Measurements from ENCODE around the gene DGCR2. TPM values are rescaled to one million over a fixed set of nuclear protein-coding genes. Genes with fewer than 3 reads are reported as not detected.

Gene DGCR2
- total RNA-seq, 1 donor from 2014 or later, result 20.6 TPM

GRCh38 chr22:19125474-19126308 is 3.5 kb upstream of the DGCR2 start:
- H3K36me3 ChIP-seq, result no peaks in the 10 kb centered on the region
- H3K4me1 ChIP-seq, result peaks cover 6% of the 10 kb centered on the region
- H3K27me3 ChIP-seq, result no peaks in the 10 kb centered on the region
- H3K27me3 Mint-ChIP-seq (ENCODE audit: insufficient read depth, low read depth), result peaks cover 8% of the 10 kb centered on the region
- H2AFZ ChIP-seq (replicated peaks), result no peak overlapping the region
- no peak for DNase-seq (ENCODE audit: low spot score)
- H3K4me3 Mint-ChIP-seq, result no peak overlapping the region
- peaks cover 13% of the 10 kb centered on the region for H3K4me1 Mint-ChIP-seq
- peaks cover 13% of the 10 kb centered on the region for H3F3A ChIP-seq (ENCODE audit: low read depth)
- no peaks in the 10 kb centered on the region for H3K9me3 ChIP-seq (ENCODE audit: low read depth)
- H4K20me1 ChIP-seq (ENCODE audit: low read depth), result peaks cover 11% of the 10 kb centered on the region
- no peak overlapping the region for H3K27ac Mint-ChIP-seq
- no peak overlapping the region for H3K4me2 ChIP-seq
- H3K79me2 ChIP-seq (ENCODE audit: low read depth), result peaks cover 14% of the 10 kb centered on the region
- no peak overlapping the region for H3K9ac ChIP-seq
- no peaks in the 10 kb centered on the region for H3K36me3 Mint-ChIP-seq
- TF ChIP-seq EZH2 (IDR thresholded peaks at IDR 0.05) (no peak), EZH2phosphoT487 (IDR thresholded peaks at IDR 0.05) (no peak), CTCF (IDR thresholded peaks at IDR 0.05) (no peak)
- H3K9me3 Mint-ChIP-seq, result no peaks in the 10 kb centered on the region
- no peak overlapping the region for H3K27ac ChIP-seq
- H3K4me3 ChIP-seq, result no peak overlapping the region

- Histone ChIP-seq H4K20me1 (ENCODE audit: low read depth) (peaks cover 17% of the 10 kb centered on the region), H3K4me2 (no peak overlapping the region), H3K79me2 (ENCODE audit: low read depth) (peaks cover 21% of the 10 kb centered on the region), H3F3A (ENCODE audit: low read depth) (peaks cover 13% of the 10 kb centered on the region), H3K36me3 (no peaks in the 10 kb centered on the region), H3K9me3 (ENCODE audit: low read depth) (no peaks in the 10 kb centered on the region), H3K27me3 (no peaks in the 10 kb centered on the region), H3K27ac (no peak overlapping the region), H3K4me3 (no peak overlapping the region), H2AFZ (replicated peaks) (no peak overlapping the region), H3K9ac (no peak overlapping the region), H3K4me1 (peaks cover 7% of the 10 kb centered on the region)
- DNase-seq (ENCODE audit: low spot score), result no peak
- Mint-ChIP-seq H3K27me3 (ENCODE audit: insufficient read depth, low read depth) (peaks cover 7% of the 10 kb centered on the region), H3K27ac (no peak overlapping the region), H3K9me3 (no peaks in the 10 kb centered on the region), H3K4me3 (no peak overlapping the region), H3K4me1 (peaks cover 20% of the 10 kb centered on the region), H3K36me3 (no peaks in the 10 kb centered on the region)
- TF ChIP-seq CTCF (IDR thresholded peaks at IDR 0.05), result no peak
- TF ChIP-seq EZH2phosphoT487 (IDR thresholded peaks at IDR 0.05), result no peak
- TF ChIP-seq EZH2 (IDR thresholded peaks at IDR 0.05), result no peak
These were observed 2.8 kb upstream of the DGCR2 start for GRCh38 chr22:19125011-19125410.

- no peaks in the 10 kb centered on the region for H3K9me3 Mint-ChIP-seq
- Histone ChIP-seq H3K4me3 (no peak overlapping the region), H3K27ac (no peak overlapping the region), H3K4me2 (no peak overlapping the region), H3F3A (ENCODE audit: low read depth) (peaks cover 13% of the 10 kb centered on the region), H3K36me3 (no peaks in the 10 kb centered on the region), H3K27me3 (no peaks in the 10 kb centered on the region), H3K9ac (no peak overlapping the region), H3K79me2 (ENCODE audit: low read depth) (peaks cover 27% of the 10 kb centered on the region), H2AFZ (replicated peaks) (no peak overlapping the region), H3K9me3 (ENCODE audit: low read depth) (no peaks in the 10 kb centered on the region), H3K4me1 (peaks cover 7% of the 10 kb centered on the region), H4K20me1 (ENCODE audit: low read depth) (peaks cover 24% of the 10 kb centered on the region)
- peaks cover 20% of the 10 kb centered on the region for H3K4me1 Mint-ChIP-seq
- TF ChIP-seq CTCF (IDR thresholded peaks at IDR 0.05) (no peak), EZH2phosphoT487 (IDR thresholded peaks at IDR 0.05) (no peak), EZH2 (IDR thresholded peaks at IDR 0.05) (no peak)
- no peak for DNase-seq (ENCODE audit: low spot score)
- peak overlapping the region; percentile 16 for H3K4me3 Mint-ChIP-seq
- H3K27ac Mint-ChIP-seq, result no peak overlapping the region
- no peaks in the 10 kb centered on the region for H3K36me3 Mint-ChIP-seq
- peaks cover 6% of the 10 kb centered on the region for H3K27me3 Mint-ChIP-seq (ENCODE audit: insufficient read depth, low read depth)
These were observed 2.2 kb upstream of the DGCR2 start for GRCh38 chr22:19124377-19124776.
